Aorta (tissue), 5 donors: ENCODE measurements around the gene CNDP1. TPM values are rescaled to one million over a fixed set of nuclear protein-coding genes. Genes with fewer than 3 reads are reported as not detected.

Experiments
- ATAC-seq: fragments of 200-7000 bp; cut with Tn5 transposase; one replicate; pipeline ENCODE4 v1.9.1; 2022; ENCODE audit warnings: moderate library complexity; ENCODE audit not compliant: low FRiP score
- DNase-seq, 2 donors: peaks; one replicate each; pipeline ENCODE4 v3.0.0-alpha.2; 2020
- H3K27ac ChIP-seq, 2 donors: one replicate each; pipeline ENCODE4 v1.5.1; 2013; ENCODE audit warnings: low read length in 2 of 2, mild to moderate bottlenecking in 2 of 2, moderate library complexity in 2 of 2, control low read depth in 1 of 2, inconsistent platforms in 1 of 2, low read depth in 1 of 2
- H3K27me3 ChIP-seq, 2 donors: one replicate each; pipeline ENCODE4 v1.6.1; 2013; ENCODE audit warnings: control low read depth in 1 of 2, low read length in 1 of 2, mild to moderate bottlenecking in 1 of 2, moderate library complexity in 1 of 2; ENCODE audit not compliant: insufficient read depth in 2 of 2, control insufficient read depth in 1 of 2
- H3K36me3 ChIP-seq, 2 donors: one replicate each; pipeline ENCODE4 v1.6.1; 2013; ENCODE audit warnings: control low read depth in 1 of 2, low read length in 1 of 2, mild to moderate bottlenecking in 1 of 2; ENCODE audit not compliant: insufficient read depth in 2 of 2, control insufficient read depth in 1 of 2
- H3K4me1 ChIP-seq, 2 donors: one replicate each; pipeline ENCODE4 v1.6.1; 2013; ENCODE audit warnings: low read length in 2 of 2, control low read depth in 1 of 2, mild to moderate bottlenecking in 1 of 2, moderate library complexity in 1 of 2; ENCODE audit not compliant: insufficient read depth in 2 of 2, control insufficient read depth in 1 of 2
- H3K4me3 ChIP-seq, 2 donors: one replicate each; pipeline ENCODE4 v1.5.1; 2013; ENCODE audit warnings: low read length in 2 of 2, control low read depth in 1 of 2, mild to moderate bottlenecking in 1 of 2
- H3K9me3 ChIP-seq: one replicate; pipeline ENCODE4 v1.6.1; 2013; ENCODE audit warnings: mild to moderate bottlenecking, low read length; ENCODE audit not compliant: control insufficient read depth
- WGBS, 2 donors: extraction: QIAGEN DNeasy Blood & Tissue Kit; methylation state at CpG; one replicate each; pipeline ENCODE4 v1.1.7; 2013; 5-methylcytosine and 5-hydroxymethylcytosine counted together
- intact Hi-C, 2 donors: fragments of 100-400 bp; cut with DNase I; formaldehyde crosslinking; loops; one replicate each; pipeline versions ENCODE4 v1.14.2 to v1.15.0; 2022
- polyA plus RNA-seq, 2 donors: library from polyadenylated mRNA; stranded (reverse); fragments of 200-250 nt; gene quantifications; one replicate each; pipeline ENCODE4 v1.2.3, GENCODE V29; 2013
- total RNA-seq, 2 donors: library from RNA; stranded (reverse); fragmentation: NEBNext Ultra II Directional; extraction: Animal tissue kit (Norgen Biotek cat#: 25700); gene quantifications; one replicate each; pipeline ENCODE4 v1.2.1, GENCODE V29; 2021
- donor health status: healthy with polysubstance abuse.
- donor health status: Bipolar disorder and iron deficiency.
- donor health status: DM: no; HTN: no; CAD: no.
- donor health status: DM: no; HTN: no; CAD: no.
- donor health status: DM: yes; HTN: yes; CAD: no.

CNDP1 gene
- total and polyA plus RNA-seq, 4 donors: 0.49 to 5.4 TPM; not detected in 2

GRCh38 chr18:74624466-74624865 is 90.2 kb downstream of the CNDP1 start:
- intact Hi-C loops: no loop called here
- no peak overlapping the region for H3K27ac ChIP-seq
- no peaks in the 10 kb centered on the region for H3K36me3 ChIP-seq
- no peak for DNase-seq
- no peak overlapping the region for H3K4me3 ChIP-seq
- H3K27me3 ChIP-seq: no peaks in the 10 kb centered on the region
- no peaks in the 10 kb centered on the region for H3K9me3 ChIP-seq
- no peak for ATAC-seq
- H3K4me1 ChIP-seq: no peaks in the 10 kb centered on the region
- 90 to 93% methylated on average over 8 of the region's 8 CpGs for WGBS, 2 donors

- DNase-seq (no peak), ATAC-seq (no peak)
- H3K36me3 ChIP-seq: no peaks in the 10 kb centered on the region
- H3K27me3 ChIP-seq: no peaks in the 10 kb centered on the region
- 88 to 89% methylated on average over 5 of the region's 5 CpGs for WGBS, 2 donors
- no peaks in the 10 kb centered on the region for H3K9me3 ChIP-seq
- H3K4me1 ChIP-seq: no peaks in the 10 kb centered on the region
- no peak overlapping the region for H3K27ac ChIP-seq
- H3K4me3 ChIP-seq: no peak overlapping the region
- intact Hi-C loops: no loop called here
Measured at GRCh38 chr18:74625157-74625556, 90.9 kb downstream of the CNDP1 start.

- no peak for ATAC-seq
- H3K9me3 ChIP-seq: no peaks in the 10 kb centered on the region
- 72 to 74% methylated on average over 9 of the region's 9 CpGs for WGBS, 2 donors
- intact Hi-C loops: no loop called here
- no peaks in the 10 kb centered on the region for H3K27me3 ChIP-seq
- H3K27ac ChIP-seq: no peak overlapping the region
- peaks cover 2% of the 10 kb centered on the region in 2 donors for H3K36me3 ChIP-seq
- H3K4me1 ChIP-seq: no peaks in the 10 kb centered on the region
- DNase-seq: no peak
- H3K4me3 ChIP-seq: no peak overlapping the region
Measured at GRCh38 chr18:74626049-74626874, 92.0 kb downstream of the CNDP1 start.

- DNase-seq (no peak), ATAC-seq (no peak)
- Histone ChIP-seq H3K9me3 (peaks cover 2% of the 10 kb centered on the region), H3K36me3 (peaks cover 2 to 7% of the 10 kb centered on the region in 2 donors), H3K27ac (no peak overlapping the region), H3K4me1 (no peaks in the 10 kb centered on the region), H3K27me3 (no peaks in the 10 kb centered on the region), H3K4me3 (no peak overlapping the region)
- intact Hi-C loops: no loop called here
- WGBS, 2 donors: 90 to 92% methylated on average over 6 of the region's 6 CpGs
Measured at GRCh38 chr18:74630804-74631203, 96.5 kb downstream of the CNDP1 start.

- ATAC-seq (no peak), DNase-seq (no peak)
- Histone ChIP-seq H3K27ac (no peak overlapping the region), H3K27me3 (no peaks in the 10 kb centered on the region), H3K4me3 (no peak overlapping the region), H3K4me1 (no peaks in the 10 kb centered on the region), H3K9me3 (peaks cover 2% of the 10 kb centered on the region), H3K36me3 (peaks cover 2 to 7% of the 10 kb centered on the region in 2 donors)
- intact Hi-C loops: no loop called here
- 61 to 81% methylated on average over 2 of the region's 2 CpGs for WGBS, 2 donors
Measured at GRCh38 chr18:74631212-74631611, 96.9 kb downstream of the CNDP1 start.

- Histone ChIP-seq H3K27me3 (no peaks in the 10 kb centered on the region), H3K27ac (no peak overlapping the region), H3K36me3 (peaks cover 2 to 7% of the 10 kb centered on the region in 2 donors), H3K9me3 (peaks cover 2% of the 10 kb centered on the region), H3K4me1 (no peaks in the 10 kb centered on the region), H3K4me3 (no peak overlapping the region)
- WGBS, 2 donors: 68 to 71% methylated on average over 13 of the region's 13 CpGs
- ATAC-seq (no peak), DNase-seq (no peak)
- intact Hi-C loops: no loop called here
Measured at GRCh38 chr18:74631623-74632350, 97.5 kb downstream of the CNDP1 start.

GRCh38 chr18:74632351-74632679 is 98.0 kb downstream of the CNDP1 start:
- DNase-seq: no peak
- H3K27ac ChIP-seq: no peak overlapping the region
- WGBS, 2 donors: 91 to 94% methylated on average over 6 of the region's 6 CpGs
- peaks cover 2 to 7% of the 10 kb centered on the region in 2 donors for H3K36me3 ChIP-seq
- peaks cover 2% of the 10 kb centered on the region for H3K9me3 ChIP-seq
- H3K27me3 ChIP-seq: no peaks in the 10 kb centered on the region
- H3K4me3 ChIP-seq: no peak overlapping the region
- ATAC-seq: no peak
- intact Hi-C loops: no loop called here
- H3K4me1 ChIP-seq: no peaks in the 10 kb centered on the region

GRCh38 chr18:74632856-74633255 is 98.6 kb downstream of the CNDP1 start:
- WGBS, 2 donors: 92 to 96% methylated on average over 4 of the region's 4 CpGs
- Histone ChIP-seq H3K4me3 (no peak overlapping the region), H3K27ac (no peak overlapping the region), H3K4me1 (no peaks in the 10 kb centered on the region), H3K9me3 (peaks cover 2% of the 10 kb centered on the region), H3K27me3 (no peaks in the 10 kb centered on the region), H3K36me3 (peaks cover 2 to 7% of the 10 kb centered on the region in 2 donors)
- ATAC-seq: no peak
- intact Hi-C loops: no loop called here
- DNase-seq: no peak
